Upper lobe of left lung (tissue), 6 donors: ENCODE measurements around the gene PLXNB3. TPM values are rescaled to one million over a fixed set of nuclear protein-coding genes. Genes with fewer than 3 reads are reported as not detected.

Experiments
- ATAC-seq, 2 donors: fragments of 200-7000 bp; cut with Tn5 transposase; one replicate each; pipeline ENCODE4 v1.9.1; 2022; ENCODE audit warnings: mild to moderate bottlenecking in 2 of 2, moderate library complexity in 2 of 2; ENCODE audit not compliant: low FRiP score in 2 of 2
- DNase-seq, 2 donors: peaks; one replicate each; pipeline ENCODE4 v3.0.0-alpha.2; 2019 to 2020
- H3K27ac ChIP-seq, 4 donors: fragments of 200-600 bp; sonication (generic); one replicate each; pipeline ENCODE4 v1.5.1; 2016 to 2019
- H3K27me3 ChIP-seq, 4 donors: fragments of 200-600 bp; sonication (generic); one replicate each; pipeline ENCODE4 v1.5.1; 2017 to 2019
- H3K36me3 ChIP-seq, 4 donors: fragments of 200-600 bp; sonication (generic); one replicate each; pipeline ENCODE4 v1.5.1; 2016 to 2019
- H3K4me1 ChIP-seq, 4 donors: fragments of 200-600 bp; sonication (generic); one replicate each; pipeline ENCODE4 v1.5.1; 2018 to 2019
- H3K4me3 ChIP-seq, 4 donors: fragments of 200-600 bp; sonication (generic); one replicate each; pipeline ENCODE4 v1.5.1; 2017 to 2019; ENCODE audit warnings: mild to moderate bottlenecking in 2 of 4, moderate library complexity in 1 of 4
- H3K9me3 ChIP-seq, 4 donors: fragments of 200-600 bp; sonication (generic); one replicate each; pipeline ENCODE4 v1.5.1; 2018 to 2019
- CTCF ChIP-seq, 6 experiments: fragments of 450-650 bp in 4 of 6; fragments of 200-600 bp in 2 of 6; sonication (generic) in 2 of 6; IDR thresholded peaks; one replicate each; pipeline ENCODE4 v1.5.1; 2016 to 2019; ENCODE audit warnings: antibody characterized with exemption in 6 of 6
- EP300 ChIP-seq, 4 donors: sonication (generic); formaldehyde crosslinking; IDR thresholded peaks; one replicate each; pipeline ENCODE4 v1.5.1; 2017; ENCODE audit warnings: antibody characterized with exemption in 4 of 4, control low read depth in 2 of 4
- POLR2A ChIP-seq, 4 donors: fragments of 450-650 bp; IDR thresholded peaks; one replicate each; pipeline ENCODE4 v1.5.1; 2016 to 2017; ENCODE audit warnings: antibody characterized with exemption in 4 of 4, mild to moderate bottlenecking in 2 of 4
- POLR2AphosphoS5 ChIP-seq, 2 donors: sonication (generic); formaldehyde crosslinking; IDR thresholded peaks; one replicate each; pipeline ENCODE4 v1.5.1; 2017; ENCODE audit warnings: antibody characterized with exemption in 2 of 2
- WGBS, 2 donors: methylation state at CpG; one replicate each; pipeline ENCODE4 v1.1.5; 2017 to 2018; 5-methylcytosine and 5-hydroxymethylcytosine counted together
- total RNA-seq, 6 donors: library from RNA; depleted of rRNA in 4 of 6; stranded (reverse); fragments of >200 nt in 4 of 6; gene quantifications; one replicate each; pipeline versions ENCODE4 v1.1.0 to v1.2.1, GENCODE V29; 2016 to 2021
- donor health status: DM: no; HTN: no; CAD: no; lungs with moderate emphysema.
- donor health status: DM: no; HTN: yes; CAD: no; lungs with severe emphysema.

Gene PLXNB3
- total RNA-seq, 6 donors from 2014 or later = 1.3 to 21.0 (median 2.9) TPM

GRCh38 chrX:153765138-153766079 lies 1.4 kb downstream of the PLXNB3 start:
- Histone ChIP-seq H3K27ac (peak overlapping the region; percentile 48 to 74 (median 59)), H3K36me3 (no peaks in the 10 kb centered on the region), H3K9me3 (no peaks in the 10 kb centered on the region), H3K4me3 (peak overlapping the region in 1 of 4 donors; percentile 38), H3K27me3 (no peaks in the 10 kb centered on the region), H3K4me1 (peaks cover 0 to 13% (median 6%) of the 10 kb centered on the region in 4 donors)
- TF ChIP-seq EP300 (IDR thresholded peaks at IDR 0.05) = no peak
- peak in 1 of 2 donors; percentile 41 for TF ChIP-seq POLR2AphosphoS5 (IDR thresholded peaks at IDR 0.05)
- DNase-seq (peak in 1 of 2 donors; percentile 46), ATAC-seq (peak; percentile 6 to 10)
- 20 to 65% methylated on average over 1 to 27 of the region's 27 CpGs for WGBS, 2 donors

GRCh38 chrX:153766098-153766817 lies 2.2 kb downstream of the PLXNB3 start:
- H3K4me1 ChIP-seq = peaks cover 0 to 13% (median 6%) of the 10 kb centered on the region in 4 donors
- no peaks in the 10 kb centered on the region for H3K36me3 ChIP-seq
- 38 to 54% methylated on average over 4 to 21 of the region's 21 CpGs for WGBS, 2 donors
- H3K9me3 ChIP-seq = no peaks in the 10 kb centered on the region
- ATAC-seq (peak in 1 of 2 donors; percentile 54), DNase-seq (peak in 1 of 2 donors; percentile 41)
- peak overlapping the region in 1 of 4 donors; percentile 5 for H3K4me3 ChIP-seq
- TF ChIP-seq EP300 (IDR thresholded peaks at IDR 0.05) (no peak), POLR2A (IDR thresholded peaks at IDR 0.05) (no peak), POLR2AphosphoS5 (IDR thresholded peaks at IDR 0.05) (no peak), CTCF (IDR thresholded peaks at IDR 0.05) (no peak)
- no peaks in the 10 kb centered on the region for H3K27me3 ChIP-seq
- H3K27ac ChIP-seq = peak overlapping the region; percentile 46 to 74 (median 57)

GRCh38 chrX:153766871-153767673 lies 3.0 kb downstream of the PLXNB3 start:
- Histone ChIP-seq H3K27me3 (no peaks in the 10 kb centered on the region), H3K4me1 (peaks cover 0 to 13% (median 6%) of the 10 kb centered on the region in 4 donors), H3K27ac (no peak overlapping the region), H3K9me3 (no peaks in the 10 kb centered on the region), H3K4me3 (no peak overlapping the region), H3K36me3 (no peaks in the 10 kb centered on the region)
- DNase-seq = peak in 1 of 2 donors; percentile 75
- 88 to 94% methylated on average over 23 to 53 of the region's 56 CpGs for WGBS, 2 donors
- no peak for TF ChIP-seq POLR2AphosphoS5 (IDR thresholded peaks at IDR 0.05)
- no peak for TF ChIP-seq POLR2A (IDR thresholded peaks at IDR 0.05)
- no peak for TF ChIP-seq EP300 (IDR thresholded peaks at IDR 0.05)
- no peak for TF ChIP-seq CTCF (IDR thresholded peaks at IDR 0.05)
- no peak for ATAC-seq

GRCh38 chrX:153767674-153768055 lies 3.6 kb downstream of the PLXNB3 start:
- Histone ChIP-seq H3K9me3 (no peaks in the 10 kb centered on the region), H3K27ac (no peak overlapping the region), H3K4me3 (no peak overlapping the region), H3K27me3 (no peaks in the 10 kb centered on the region), H3K36me3 (no peaks in the 10 kb centered on the region), H3K4me1 (peaks cover 0 to 13% (median 6%) of the 10 kb centered on the region in 4 donors)
- ATAC-seq (no peak), DNase-seq (peak in 1 of 2 donors; percentile 72)
- WGBS, 2 donors = 94% methylated on average over 20 of the region's 20 CpGs; no CpG with 5 or more reads in 1 of the 2 donors
- TF ChIP-seq POLR2AphosphoS5 (IDR thresholded peaks at IDR 0.05) = no peak
- no peak for TF ChIP-seq CTCF (IDR thresholded peaks at IDR 0.05)
- no peak for TF ChIP-seq POLR2A (IDR thresholded peaks at IDR 0.05)
- no peak for TF ChIP-seq EP300 (IDR thresholded peaks at IDR 0.05)
